ENCODE data around the gene ST7. TPM values are rescaled to one million over a fixed set of nuclear protein-coding genes. Genes with fewer than 3 reads are reported as not detected.
"Not testable (repeated sequence)": the region's sequence is repeated elsewhere in the genome, so short reads cannot be mapped to it uniquely, and the experiment has no call there.

The ST7 gene
- total RNA-seq, 1 donor from 2014 or later: 8.3 TPM

DNA sequence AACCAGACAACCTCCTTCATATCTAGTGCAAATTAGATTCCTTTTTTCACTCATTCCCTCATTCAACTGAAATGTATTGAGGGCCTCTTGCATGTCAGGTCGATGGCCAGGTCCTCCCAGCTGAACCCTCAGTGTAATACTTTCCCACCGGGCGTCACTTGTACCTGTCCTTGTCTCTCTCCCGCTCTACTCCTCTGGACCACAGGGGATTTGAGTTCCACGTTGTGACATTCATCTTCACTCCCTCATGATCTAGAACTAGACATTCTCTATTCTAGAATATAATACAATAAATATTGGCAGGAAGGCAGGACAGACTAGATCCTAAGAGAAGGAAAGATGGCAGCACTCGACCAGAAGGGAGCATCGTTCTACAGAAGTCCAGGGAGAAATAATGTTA is 285.6 kb downstream of the ST7 start:
- peaks cover 8% of the 10 kb centered on the region for H3K9me3 Mint-ChIP-seq
- TF ChIP-seq, protein P1, sequence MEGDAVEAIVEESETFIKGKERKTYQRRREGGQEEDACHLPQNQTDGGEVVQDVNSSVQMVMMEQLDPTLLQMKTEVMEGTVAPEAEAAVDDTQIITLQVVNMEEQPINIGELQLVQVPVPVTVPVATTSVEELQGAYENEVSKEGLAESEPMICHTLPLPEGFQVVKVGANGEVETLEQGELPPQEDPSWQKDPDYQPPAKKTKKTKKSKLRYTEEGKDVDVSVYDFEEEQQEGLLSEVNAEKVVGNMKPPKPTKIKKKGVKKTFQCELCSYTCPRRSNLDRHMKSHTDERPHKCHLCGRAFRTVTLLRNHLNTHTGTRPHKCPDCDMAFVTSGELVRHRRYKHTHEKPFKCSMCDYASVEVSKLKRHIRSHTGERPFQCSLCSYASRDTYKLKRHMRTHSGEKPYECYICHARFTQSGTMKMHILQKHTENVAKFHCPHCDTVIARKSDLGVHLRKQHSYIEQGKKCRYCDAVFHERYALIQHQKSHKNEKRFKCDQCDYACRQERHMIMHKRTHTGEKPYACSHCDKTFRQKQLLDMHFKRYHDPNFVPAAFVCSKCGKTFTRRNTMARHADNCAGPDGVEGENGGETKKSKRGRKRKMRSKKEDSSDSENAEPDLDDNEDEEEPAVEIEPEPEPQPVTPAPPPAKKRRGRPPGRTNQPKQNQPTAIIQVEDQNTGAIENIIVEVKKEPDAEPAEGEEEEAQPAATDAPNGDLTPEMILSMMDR (IDR thresholded peaks at IDR 0.05): no peak
- H3K4me3 Mint-ChIP-seq: no peak overlapping the region
- no peaks in the 10 kb centered on the region for H3K36me3 Mint-ChIP-seq (ENCODE audit: low read depth)
- DNase-seq: no peak
- no peak for ATAC-seq (ENCODE audit: low read depth)
- peaks cover 4% of the 10 kb centered on the region for H3K27me3 Mint-ChIP-seq
- CTCF ChIA-PET: no interaction called here
- POLR2A ChIA-PET: no interaction called here
- intact Hi-C loops (cut with micrococcal nuclease): no loop called here
- H3K27ac Mint-ChIP-seq: no peak overlapping the region
- no peaks in the 10 kb centered on the region for H3K4me1 Mint-ChIP-seq

DNA sequence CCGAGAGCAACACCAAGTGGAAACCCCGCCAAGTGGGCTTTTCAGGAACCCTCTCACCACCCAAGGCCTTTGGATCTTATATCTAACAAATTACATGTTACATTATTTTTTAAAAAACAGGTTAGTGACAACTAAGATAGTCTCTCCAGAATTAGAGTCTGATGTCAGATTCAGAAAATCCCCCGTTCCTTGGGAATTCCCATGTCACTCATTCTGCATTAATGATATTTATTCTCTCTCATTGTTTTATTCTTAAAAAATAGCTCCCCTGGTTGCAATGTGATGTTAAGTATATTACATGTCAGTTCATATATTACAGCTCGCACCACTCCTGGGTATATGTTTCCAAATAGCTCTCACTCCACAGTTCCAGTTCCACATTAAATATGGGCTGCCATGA is 287.8 kb downstream of the ST7 start:
- H3K27ac Mint-ChIP-seq: no peak overlapping the region
- H3K9me3 Mint-ChIP-seq: peaks cover 8% of the 10 kb centered on the region
- H3K36me3 Mint-ChIP-seq (ENCODE audit: low read depth): no peaks in the 10 kb centered on the region
- TF ChIP-seq, protein P1 (IDR thresholded peaks at IDR 0.05): no peak
- no peak overlapping the region for H3K4me3 Mint-ChIP-seq
- peaks cover 4% of the 10 kb centered on the region for H3K27me3 Mint-ChIP-seq
- no peak for DNase-seq
- ChIA-PET POLR2A (no interaction called here), CTCF (no interaction called here)
- intact Hi-C loops (cut with micrococcal nuclease): no loop called here
- no peak for ATAC-seq (ENCODE audit: low read depth)
- H3K4me1 Mint-ChIP-seq: no peaks in the 10 kb centered on the region

DNA sequence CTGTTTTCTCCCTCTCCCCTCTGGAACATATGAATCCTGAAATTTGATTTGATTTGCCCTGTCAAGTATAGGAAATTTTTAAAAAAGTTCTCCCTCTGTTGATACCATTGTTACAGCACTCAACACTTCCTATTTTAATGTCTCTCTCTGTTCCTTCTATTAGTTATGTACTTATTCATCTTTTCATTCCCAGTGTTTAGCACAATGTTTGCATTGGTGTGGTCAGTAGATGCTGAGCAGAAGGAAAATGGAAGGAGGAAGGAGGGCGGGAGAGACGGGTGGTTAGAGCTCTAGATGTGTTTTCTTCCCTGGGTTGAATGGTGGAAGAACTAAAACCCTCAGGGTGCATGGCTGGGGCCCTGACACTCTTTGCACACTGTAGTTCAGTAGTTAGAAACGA is 290.1 kb downstream of the ST7 start:
- H3K27ac Mint-ChIP-seq: no peak overlapping the region
- peaks cover 4% of the 10 kb centered on the region for H3K27me3 Mint-ChIP-seq
- DNase-seq (no peak), ATAC-seq (ENCODE audit: low read depth) (no peak)
- peaks cover 5% of the 10 kb centered on the region for H3K9me3 Mint-ChIP-seq
- POLR2A ChIA-PET: no interaction called here
- no peak overlapping the region for H3K4me3 Mint-ChIP-seq
- intact Hi-C loops (cut with micrococcal nuclease): no loop called here
- CTCF ChIA-PET: no interaction called here
- no peaks in the 10 kb centered on the region for H3K36me3 Mint-ChIP-seq (ENCODE audit: low read depth)
- TF ChIP-seq, protein P1 (IDR thresholded peaks at IDR 0.05): no peak
- H3K4me1 Mint-ChIP-seq: no peaks in the 10 kb centered on the region

DNA sequence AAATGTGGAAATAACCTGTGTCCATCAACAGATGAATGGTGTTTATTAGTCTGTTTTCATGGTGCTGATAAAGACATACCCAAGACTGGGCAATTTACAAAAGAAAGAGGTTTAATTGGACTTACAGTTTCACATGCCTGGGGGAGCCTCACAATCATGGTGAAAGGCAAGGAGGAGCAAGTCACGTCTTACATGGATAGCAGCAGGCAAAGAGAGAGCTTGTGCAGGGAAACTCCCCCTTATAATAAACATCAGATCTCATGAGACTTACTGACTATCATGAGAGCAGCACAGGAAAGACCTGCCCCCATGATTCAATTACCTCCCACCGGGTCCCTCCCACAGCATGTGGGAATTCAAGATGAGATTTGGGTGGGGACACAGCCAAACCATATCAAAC is 292.4 kb downstream of the ST7 start:
- intact Hi-C loops (cut with micrococcal nuclease); DNase-seq; ATAC-seq (ENCODE audit: low read depth); H3K4me1 Mint-ChIP-seq; H3K27me3 Mint-ChIP-seq; H3K4me3 Mint-ChIP-seq; H3K27ac Mint-ChIP-seq; H3K36me3 Mint-ChIP-seq (ENCODE audit: low read depth); POLR2A ChIA-PET; CTCF ChIA-PET; H3K9me3 Mint-ChIP-seq: not testable (repeated sequence)

DNA sequence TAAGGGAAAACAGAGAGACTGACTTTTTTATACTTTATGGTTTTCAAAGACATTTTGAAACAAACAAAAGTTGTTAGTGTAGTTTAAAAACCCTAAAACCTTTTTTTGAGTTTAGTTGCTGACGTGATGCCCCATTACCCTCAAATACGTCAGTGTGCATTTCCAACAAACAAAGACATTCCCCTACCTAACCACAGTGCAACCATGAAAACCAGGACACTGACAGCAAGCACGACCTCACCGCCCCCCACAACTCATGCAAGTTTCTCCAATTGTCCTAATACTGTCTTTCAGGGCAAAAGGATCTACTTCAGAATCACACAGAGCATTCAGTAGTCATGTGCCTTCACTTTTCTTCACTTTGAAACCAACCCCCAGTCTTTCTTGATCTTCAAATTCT is 294.5 kb downstream of the ST7 start:
- Mint-ChIP-seq H3K4me3 (no peak overlapping the region), H3K27ac (no peak overlapping the region), H3K27me3 (no peaks in the 10 kb centered on the region), H3K4me1 (no peaks in the 10 kb centered on the region), H3K36me3 (ENCODE audit: low read depth) (no peaks in the 10 kb centered on the region), H3K9me3 (peaks cover 9% of the 10 kb centered on the region)
- TF ChIP-seq, protein P1 (IDR thresholded peaks at IDR 0.05): no peak
- DNase-seq: no peak
- ChIA-PET CTCF (no interaction called here), POLR2A (no interaction called here)
- intact Hi-C loops (cut with micrococcal nuclease): no loop called here
- no peak for ATAC-seq (ENCODE audit: low read depth)

DNA sequence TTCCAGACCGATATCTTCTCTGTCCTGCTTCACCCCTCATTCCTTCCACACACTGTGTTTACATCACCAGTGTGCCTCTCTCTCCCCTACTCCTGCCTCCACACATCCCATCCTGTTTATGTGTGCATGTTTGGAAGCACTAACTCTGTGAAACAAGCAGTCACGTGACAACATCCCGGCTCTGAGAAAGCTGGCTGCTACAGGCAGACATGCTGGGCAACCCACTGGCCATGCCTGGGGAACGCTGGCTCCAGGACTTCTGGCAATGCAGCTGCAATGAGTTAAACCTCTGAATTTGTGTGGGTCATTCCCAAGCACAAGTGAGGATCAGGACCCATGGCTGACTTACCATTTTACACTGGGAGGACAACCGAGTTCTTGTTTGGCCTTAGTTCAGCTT is 295.5 kb downstream of the ST7 start:
- intact Hi-C loops (cut with micrococcal nuclease): no loop called here
- no peak overlapping the region for H3K4me3 Mint-ChIP-seq
- ChIA-PET POLR2A (no interaction called here), CTCF (no interaction called here)
- no peak overlapping the region for H3K27ac Mint-ChIP-seq
- peaks cover 9% of the 10 kb centered on the region for H3K9me3 Mint-ChIP-seq
- TF ChIP-seq, protein P1 (IDR thresholded peaks at IDR 0.05): no peak
- no peaks in the 10 kb centered on the region for H3K4me1 Mint-ChIP-seq
- no peaks in the 10 kb centered on the region for H3K27me3 Mint-ChIP-seq
- DNase-seq (no peak), ATAC-seq (ENCODE audit: low read depth) (no peak)
- no peaks in the 10 kb centered on the region for H3K36me3 Mint-ChIP-seq (ENCODE audit: low read depth)
